ENCODE measurements around the gene RGL2. TPM values are rescaled to one million over a fixed set of nuclear protein-coding genes. Genes with fewer than 3 reads are reported as not detected.

RGL2 gene
- polyA plus RNA-seq, 1 of the 3 experiments (the other 2 are of a cell fraction) = 59.4 TPM

GRCh38 chr6:33315793-33316602 is 17.3 kb upstream of the RGL2 start:
- Histone ChIP-seq H3K79me2 (ENCODE audit: insufficient read depth) (peaks cover 65% of the 10 kb centered on the region), H3K9ac (no peak overlapping the region), H3K9me3 (no peaks in the 10 kb centered on the region), H3K4me1 (ENCODE audit: control insufficient read depth in 1 of 2, insufficient read depth in 2 of 2, low read depth in 1 of 2, low read length in 1 of 2) (peaks cover 23 to 51% of the 10 kb centered on the region in 2 experiments; a peak in 3 of 4 replicates), H3K9me2 (no peaks in the 10 kb centered on the region), H4K20me1 (ENCODE audit: insufficient read depth) (peaks cover 8% of the 10 kb centered on the region; the same call in 1 of the 2 replicates), H3K4me2 (no peak overlapping the region), H3K27me3 (ENCODE audit: insufficient read depth) (no peaks in the 10 kb centered on the region), H3K4me3 (ENCODE audit: low read depth in 2 of 2, low read length in 1 of 2) (no peak overlapping the region), H3F3A (replicated peaks; ENCODE audit: insufficient read depth) (peaks cover 36% of the 10 kb centered on the region), H2AFZ (ENCODE audit: low read depth) (no peak overlapping the region), H3K36me3 (replicated peaks in 1 of 2; ENCODE audit: control insufficient read depth in 1 of 2, insufficient read depth in 2 of 2, low read length in 1 of 2) (peaks cover 24 to 26% of the 10 kb centered on the region in 2 experiments), H3K27ac (ENCODE audit: low read depth in 2 of 2, low read length in 1 of 2) (no peak overlapping the region; a peak in 1 of 4 replicates)
- peak; percentile 4 for DNase-seq
- ChIA-PET POLR2A (interaction anchor here (1.1 kb wide), 1 partner anchor 44 kb away, joined by 3 read pairs; the partner anchor contains the start of gene RPS18), CTCF (interaction anchor here (0.8 to 2.9 kb wide), 2 partner anchors 17 kb away, joined by 3 to 11 read pairs; no protein-coding TSS in a partner anchor)
- WGBS (ENCODE audit: low lambda C conversion rate) = 97% methylated on average over 15 of the region's 17 CpGs
- TF ChIP-seq REST (IDR thresholded peaks at IDR 0.05; ENCODE audit: low read depth, low read length) = 0 out of 2 replicates have a peak, but pooled peaks have one; percentile 41
- no peak for TF ChIP-seq USF2 (IDR thresholded peaks at IDR 0.05; ENCODE audit: borderline replicate concordance, low read depth, low read length)

DNA sequence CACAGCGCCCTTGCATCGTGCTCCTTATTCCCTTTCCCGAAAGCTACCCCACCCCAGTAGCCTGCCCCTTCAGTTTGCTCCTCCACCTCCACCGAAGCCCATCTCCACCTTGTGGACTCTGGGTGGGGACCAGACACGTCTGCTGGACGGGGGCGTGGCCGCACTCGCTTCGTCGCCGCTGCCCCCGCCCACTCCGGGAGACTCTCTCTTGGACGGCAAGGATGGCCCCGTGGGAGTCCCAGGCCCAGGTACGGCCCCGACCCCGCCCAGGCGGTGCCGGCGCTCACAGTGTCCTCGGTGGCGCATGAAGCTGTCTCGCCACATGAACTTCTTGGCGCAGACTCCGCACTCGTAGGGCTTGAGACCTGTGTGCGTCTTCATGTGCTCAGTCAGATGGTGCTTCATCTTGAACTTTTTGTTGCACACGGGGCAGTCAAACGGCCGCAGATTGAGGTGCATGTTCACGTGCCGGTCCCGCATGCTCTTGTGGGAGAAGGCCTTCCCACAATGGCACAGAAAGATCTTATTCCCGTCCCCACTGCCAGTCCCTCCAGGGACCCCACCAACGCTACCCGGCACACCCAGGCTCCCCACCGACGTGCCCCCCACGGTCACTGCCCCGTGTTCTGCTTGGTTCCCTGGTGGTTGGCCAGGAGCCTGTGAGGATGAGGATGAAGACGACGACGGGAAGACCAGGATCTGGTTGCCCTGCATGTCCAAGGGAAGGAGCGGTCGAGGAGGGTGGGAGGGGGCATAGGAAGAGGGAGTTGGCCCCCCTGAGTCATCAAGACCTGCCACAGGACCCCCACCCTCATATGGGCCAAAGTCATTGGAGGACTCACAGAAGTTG is 16.4 kb upstream of the RGL2 start:
- H2AFZ ChIP-seq (ENCODE audit: low read depth) = no peak overlapping the region
- ChIA-PET POLR2A (interaction anchor here (1.1 kb wide), 1 partner anchor 43 kb away, joined by 3 read pairs; the partner anchor contains the start of gene RPS18), CTCF (interaction anchor here (0.8 kb wide), 1 partner anchor 16 kb away, joined by 3 read pairs; no protein-coding TSS in a partner anchor)
- TF ChIP-seq MEF2A (IDR thresholded peaks at IDR 0.05; ENCODE audit: borderline replicate concordance, low read depth) (no peak), SIN3A (IDR thresholded peaks at IDR 0.05; ENCODE audit: borderline replicate concordance, low read depth, low read length) (no peak), MXI1 (IDR thresholded peaks at IDR 0.05; ENCODE audit: low read depth, low read length) (no peak)
- TF ChIP-seq, protein P1, sequence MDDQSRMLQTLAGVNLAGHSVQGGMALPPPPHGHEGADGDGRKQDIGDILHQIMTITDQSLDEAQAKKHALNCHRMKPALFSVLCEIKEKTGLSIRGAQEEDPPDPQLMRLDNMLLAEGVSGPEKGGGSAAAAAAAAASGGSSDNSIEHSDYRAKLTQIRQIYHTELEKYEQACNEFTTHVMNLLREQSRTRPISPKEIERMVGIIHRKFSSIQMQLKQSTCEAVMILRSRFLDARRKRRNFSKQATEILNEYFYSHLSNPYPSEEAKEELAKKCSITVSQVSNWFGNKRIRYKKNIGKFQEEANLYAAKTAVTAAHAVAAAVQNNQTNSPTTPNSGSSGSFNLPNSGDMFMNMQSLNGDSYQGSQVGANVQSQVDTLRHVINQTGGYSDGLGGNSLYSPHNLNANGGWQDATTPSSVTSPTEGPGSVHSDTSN (IDR thresholded peaks at IDR 0.05) = no peak
- H3K4me2 ChIP-seq = peak overlapping the region; percentile 100
- H3K9me3 ChIP-seq = no peaks in the 10 kb centered on the region
- peaks cover 66% of the 10 kb centered on the region for H3K79me2 ChIP-seq (ENCODE audit: insufficient read depth)
- peaks cover 20 to 43% of the 10 kb centered on the region in 2 experiments; a peak in 2 of 4 replicates for H3K4me1 ChIP-seq (ENCODE audit: control insufficient read depth in 1 of 2, insufficient read depth in 2 of 2, low read depth in 1 of 2, low read length in 1 of 2)
- H3K9ac ChIP-seq = no peak overlapping the region
- no peak overlapping the region; a peak in 1 of 4 replicates for H3K4me3 ChIP-seq (ENCODE audit: low read depth in 2 of 2, low read length in 1 of 2)
- no peaks in the 10 kb centered on the region for H3K27me3 ChIP-seq (ENCODE audit: insufficient read depth)
- 91% methylated on average over 39 of the region's 47 CpGs for WGBS (ENCODE audit: low lambda C conversion rate)
- peaks cover 28% of the 10 kb centered on the region for H3F3A ChIP-seq (replicated peaks; ENCODE audit: insufficient read depth)
- H3K9me2 ChIP-seq = no peaks in the 10 kb centered on the region
- peaks cover 8% of the 10 kb centered on the region; the same call in 1 of the 2 replicates for H4K20me1 ChIP-seq (ENCODE audit: insufficient read depth)
- peak overlapping the region; percentile 89 to 94; a peak in 3 of 4 replicates for H3K27ac ChIP-seq (ENCODE audit: low read depth in 2 of 2, low read length in 1 of 2)
- peak; percentile 4 for DNase-seq
- peaks cover 17 to 30% of the 10 kb centered on the region in 2 experiments for H3K36me3 ChIP-seq (replicated peaks in 1 of 2; ENCODE audit: control insufficient read depth in 1 of 2, insufficient read depth in 2 of 2, low read length in 1 of 2)
